GM12801 (cell line): ENCODE results near the gene TAF15.

Experiments used
- CTCF ChIP-seq: IDR thresholded peaks from one replicate; pipeline ENCODE4 v1.5.1; 2011; ENCODE audit warnings: control low read depth; ENCODE audit not compliant: insufficient read length; ENCODE audit errors: extremely low read depth

The TAF15 gene

GRCh38 chr17:35808962-35809854, at the start of gene TAF15:
Gene TAF15, plus strand, starts transcription at chr17:35809484. Its CDS starts 86 bp downstream, at chr17:35809570.
- TF ChIP-seq CTCF = no peak

- no peak for TF ChIP-seq CTCF
These were observed 48.7 kb upstream of the TAF15 start, which contains the start of gene C17orf50 for GRCh38 chr17:35760587-35760986. Gene C17orf50, plus strand, starts transcription at chr17:35760887. Its CDS starts 55 bp downstream, at chr17:35760942.

GRCh38 chr17:35761601-35762000, 47.7 kb upstream of the TAF15 start:
- TF ChIP-seq CTCF = no peak

- TF ChIP-seq CTCF = no peak
These were observed 45.5 kb upstream of the TAF15 start for GRCh38 chr17:35763767-35764122.

GRCh38 chr17:35764123-35764991, 44.9 kb upstream of the TAF15 start:
- peak; percentile 39 for TF ChIP-seq CTCF

- no peak for TF ChIP-seq CTCF
These were observed 44.1 kb upstream of the TAF15 start for GRCh38 chr17:35765086-35765710.
